ENCODE data around the gene POFUT2.

POFUT2 gene

DNA sequence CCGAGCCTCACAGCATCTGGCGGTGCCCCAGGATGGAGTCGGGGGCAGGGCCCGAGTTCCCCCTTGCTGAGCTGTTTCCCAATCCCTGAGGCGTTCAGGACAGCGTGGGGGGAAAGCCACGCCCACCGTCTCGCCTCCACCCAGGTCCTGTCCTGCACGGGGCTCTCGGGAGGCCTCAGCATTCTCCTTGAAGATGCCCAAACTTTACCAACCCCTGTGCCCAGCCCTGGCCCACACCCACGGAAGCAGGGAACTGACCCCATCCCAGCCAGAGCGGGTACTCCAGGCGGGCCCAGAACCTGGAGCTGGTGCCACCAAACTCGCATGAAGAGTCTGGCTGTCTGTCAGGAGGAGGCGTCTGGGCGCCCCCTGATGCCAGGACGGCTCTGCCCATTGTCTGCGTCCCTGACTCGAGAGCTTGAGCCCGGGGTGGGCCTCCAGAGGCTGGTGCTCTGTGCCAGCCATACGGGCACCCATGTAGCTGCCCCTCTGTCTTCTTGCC, 35.3 kb upstream of the POFUT2 start:
- H3K27me3 ChIP-seq (ENCODE audit: insufficient read depth, low read length), result no peaks in the 10 kb centered on the region
- TF ChIP-seq CTCF (IDR thresholded peaks at IDR 0.05; ENCODE audit: low read length) (no peak), EZH2 (IDR thresholded peaks at IDR 0.05; ENCODE audit: borderline replicate concordance, low read length) (no peak)
- no peaks in the 10 kb centered on the region for H3K36me3 ChIP-seq (ENCODE audit: insufficient read depth, low read length)
- H3K4me3 ChIP-seq (ENCODE audit: low read depth, low read length, poor library complexity, severe bottlenecking), result no peak overlapping the region
- H3F3A ChIP-seq (ENCODE audit: insufficient read depth, low read length), result no peaks in the 10 kb centered on the region
- H3K27ac ChIP-seq (ENCODE audit: low read depth, low read length, poor library complexity, severe bottlenecking), result no peak overlapping the region
- no peak overlapping the region for H3K9ac ChIP-seq (ENCODE audit: low read length)
- no peaks in the 10 kb centered on the region for H4K20me1 ChIP-seq (ENCODE audit: insufficient read depth, low read length)
- H3K4me2 ChIP-seq (ENCODE audit: low read length), result no peak overlapping the region
- no peaks in the 10 kb centered on the region for H3K79me2 ChIP-seq (ENCODE audit: insufficient read depth, low read length)
- no peak overlapping the region for H2AFZ ChIP-seq (ENCODE audit: low read length)
- no peaks in the 10 kb centered on the region for H3K9me3 ChIP-seq (ENCODE audit: low read length)
- H3K4me1 ChIP-seq (ENCODE audit: insufficient read depth, low read length, severe bottlenecking), result no peaks in the 10 kb centered on the region
- H3K9me2 ChIP-seq (ENCODE audit: low read depth, low read length), result no peaks in the 10 kb centered on the region

DNA sequence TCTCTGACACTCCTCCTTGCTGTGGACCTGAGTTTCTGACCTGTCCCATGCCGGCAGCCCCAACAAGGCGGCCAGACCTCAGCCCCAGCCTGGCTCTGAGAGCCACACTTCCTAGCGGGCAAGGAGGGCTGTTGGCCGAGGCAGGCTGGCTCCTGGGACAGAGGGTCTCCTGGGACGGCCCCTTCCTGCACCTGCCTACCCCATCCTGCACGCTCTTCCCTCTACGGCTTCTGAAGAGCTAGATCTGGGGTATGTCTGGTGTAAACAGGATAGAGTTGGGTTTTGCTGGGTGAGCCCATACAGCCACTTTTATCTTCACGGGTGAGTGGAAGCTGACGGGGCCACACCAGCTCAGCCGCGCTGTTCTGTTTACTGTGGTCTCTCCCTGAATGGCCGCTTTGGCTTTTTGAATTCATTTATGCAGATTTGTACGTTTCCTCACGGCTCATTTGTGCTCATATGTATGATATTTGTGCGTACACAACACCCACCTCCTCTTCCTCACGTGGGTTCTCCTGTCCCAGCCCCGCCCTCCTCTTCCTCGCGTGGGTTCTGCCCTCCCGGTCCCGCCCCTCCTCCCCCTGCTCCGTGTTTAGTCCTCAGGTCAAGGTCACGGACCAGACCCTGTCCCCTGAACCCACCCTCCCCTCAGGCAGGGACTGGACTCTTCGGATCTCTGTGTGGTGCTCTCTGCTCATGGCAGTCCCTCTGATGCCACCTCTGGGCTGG, 34.7 kb upstream of the POFUT2 start:
- no peak overlapping the region for H2AFZ ChIP-seq (ENCODE audit: low read length)
- TF ChIP-seq CTCF (IDR thresholded peaks at IDR 0.05; ENCODE audit: low read length) (no peak), EZH2 (IDR thresholded peaks at IDR 0.05; ENCODE audit: borderline replicate concordance, low read length) (no peak)
- H4K20me1 ChIP-seq (ENCODE audit: insufficient read depth, low read length), result no peaks in the 10 kb centered on the region
- H3K27ac ChIP-seq (ENCODE audit: low read depth, low read length, poor library complexity, severe bottlenecking), result no peak overlapping the region
- no peaks in the 10 kb centered on the region for H3K79me2 ChIP-seq (ENCODE audit: insufficient read depth, low read length)
- no peak overlapping the region for H3K4me3 ChIP-seq (ENCODE audit: low read depth, low read length, poor library complexity, severe bottlenecking)
- no peaks in the 10 kb centered on the region for H3K27me3 ChIP-seq (ENCODE audit: insufficient read depth, low read length)
- H3K4me1 ChIP-seq (ENCODE audit: insufficient read depth, low read length, severe bottlenecking), result no peaks in the 10 kb centered on the region
- no peak overlapping the region for H3K9ac ChIP-seq (ENCODE audit: low read length)
- no peaks in the 10 kb centered on the region for H3K9me3 ChIP-seq (ENCODE audit: low read length)
- H3F3A ChIP-seq (ENCODE audit: insufficient read depth, low read length), result no peaks in the 10 kb centered on the region
- no peaks in the 10 kb centered on the region for H3K36me3 ChIP-seq (ENCODE audit: insufficient read depth, low read length)
- H3K4me2 ChIP-seq (ENCODE audit: low read length), result no peak overlapping the region
- H3K9me2 ChIP-seq (ENCODE audit: low read depth, low read length), result no peaks in the 10 kb centered on the region

- H2AFZ ChIP-seq (ENCODE audit: low read length), result no peak overlapping the region
- no peaks in the 10 kb centered on the region for H3K9me3 ChIP-seq (ENCODE audit: low read length)
- H3F3A ChIP-seq (ENCODE audit: insufficient read depth, low read length), result no peaks in the 10 kb centered on the region
- no peak overlapping the region for H3K9ac ChIP-seq (ENCODE audit: low read length)
- no peaks in the 10 kb centered on the region for H3K79me2 ChIP-seq (ENCODE audit: insufficient read depth, low read length)
- no peaks in the 10 kb centered on the region for H3K27me3 ChIP-seq (ENCODE audit: insufficient read depth, low read length)
- TF ChIP-seq EZH2 (IDR thresholded peaks at IDR 0.05; ENCODE audit: borderline replicate concordance, low read length), result no peak
- TF ChIP-seq CTCF (IDR thresholded peaks at IDR 0.05; ENCODE audit: low read length), result no peak
- no peaks in the 10 kb centered on the region for H3K4me1 ChIP-seq (ENCODE audit: insufficient read depth, low read length, severe bottlenecking)
- H3K36me3 ChIP-seq (ENCODE audit: insufficient read depth, low read length), result no peaks in the 10 kb centered on the region
- no peak overlapping the region for H3K4me3 ChIP-seq (ENCODE audit: low read depth, low read length, poor library complexity, severe bottlenecking)
- H4K20me1 ChIP-seq (ENCODE audit: insufficient read depth, low read length), result no peaks in the 10 kb centered on the region
- H3K27ac ChIP-seq (ENCODE audit: low read depth, low read length, poor library complexity, severe bottlenecking), result no peak overlapping the region
- no peaks in the 10 kb centered on the region for H3K9me2 ChIP-seq (ENCODE audit: low read depth, low read length)
- no peak overlapping the region for H3K4me2 ChIP-seq (ENCODE audit: low read length)
Measured at GRCh38 chr21:45320261-45321025, 32.7 kb upstream of the POFUT2 start.

Data from OCI-LY1 (cell line).